ENCODE measurements around the gene MRPL45.

DNA sequence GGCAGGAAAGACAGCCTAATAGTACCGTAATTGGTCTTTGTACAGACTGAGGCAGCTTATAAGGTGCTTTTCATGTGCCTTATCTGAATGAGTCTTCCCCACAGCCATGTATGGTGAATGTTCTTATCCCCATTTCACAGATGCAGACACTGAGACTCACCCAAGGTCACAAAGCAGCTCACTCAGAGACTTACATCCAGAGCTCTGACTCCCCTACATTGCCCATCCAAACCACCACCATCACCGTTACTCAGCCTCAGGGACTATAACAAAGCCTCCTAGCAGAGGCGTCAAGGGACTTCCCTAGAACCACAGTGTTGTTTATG, 47.4 kb downstream of the MRPL45 start:
- TF ChIP-seq THRA (IDR thresholded peaks at IDR 0.05) (no peak), ZNF24 (IDR thresholded peaks at IDR 0.05) (no peak), CTCF (IDR thresholded peaks at IDR 0.05 in 2 of 3, conservative IDR thresholded peaks at IDR 0.05 in 1 of 3; ENCODE audit: insufficient read depth in 2 of 3, low read depth in 1 of 3, low read length in 3 of 3) (no peak), CHD4 (IDR thresholded peaks at IDR 0.05; ENCODE audit: insufficient read depth, insufficient replicate concordance, low read depth, low read length, poor library complexity, severe bottlenecking) (no peak), ZNF134 (CRISPR knock-in tag; conservative IDR thresholded peaks at IDR 0.05) (no peak), NELFE (IDR thresholded peaks at IDR 0.05; ENCODE audit: insufficient read depth, insufficient read length) (no peak), ZNF583 (CRISPR knock-in tag; IDR thresholded peaks at IDR 0.05) (no peak)
- TF ChIP-seq, protein P1, sequence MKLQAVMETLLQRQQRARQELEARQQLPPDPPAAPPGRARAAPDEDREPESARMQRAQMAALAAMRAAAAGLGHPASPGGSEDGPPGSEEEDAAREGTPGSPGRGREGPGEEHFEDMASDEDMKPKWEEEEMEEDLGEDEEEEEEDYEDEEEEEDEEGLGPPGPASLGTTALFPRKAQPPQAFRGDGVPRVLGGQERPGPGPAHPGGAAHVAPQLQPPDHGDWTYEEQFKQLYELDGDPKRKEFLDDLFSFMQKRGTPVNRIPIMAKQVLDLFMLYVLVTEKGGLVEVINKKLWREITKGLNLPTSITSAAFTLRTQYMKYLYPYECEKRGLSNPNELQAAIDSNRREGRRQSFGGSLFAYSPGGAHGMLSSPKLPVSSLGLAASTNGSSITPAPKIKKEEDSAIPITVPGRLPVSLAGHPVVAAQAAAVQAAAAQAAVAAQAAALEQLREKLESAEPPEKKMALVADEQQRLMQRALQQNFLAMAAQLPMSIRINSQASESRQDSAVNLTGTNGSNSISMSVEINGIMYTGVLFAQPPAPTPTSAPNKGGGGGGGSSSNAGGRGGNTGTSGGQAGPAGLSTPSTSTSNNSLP (IDR thresholded peaks at IDR 0.05; ENCODE audit: borderline replicate concordance, low read depth, low read length), result no peak

Data from K562 (cell line).